ENCODE measurements around the gene REXO4.

DNA sequence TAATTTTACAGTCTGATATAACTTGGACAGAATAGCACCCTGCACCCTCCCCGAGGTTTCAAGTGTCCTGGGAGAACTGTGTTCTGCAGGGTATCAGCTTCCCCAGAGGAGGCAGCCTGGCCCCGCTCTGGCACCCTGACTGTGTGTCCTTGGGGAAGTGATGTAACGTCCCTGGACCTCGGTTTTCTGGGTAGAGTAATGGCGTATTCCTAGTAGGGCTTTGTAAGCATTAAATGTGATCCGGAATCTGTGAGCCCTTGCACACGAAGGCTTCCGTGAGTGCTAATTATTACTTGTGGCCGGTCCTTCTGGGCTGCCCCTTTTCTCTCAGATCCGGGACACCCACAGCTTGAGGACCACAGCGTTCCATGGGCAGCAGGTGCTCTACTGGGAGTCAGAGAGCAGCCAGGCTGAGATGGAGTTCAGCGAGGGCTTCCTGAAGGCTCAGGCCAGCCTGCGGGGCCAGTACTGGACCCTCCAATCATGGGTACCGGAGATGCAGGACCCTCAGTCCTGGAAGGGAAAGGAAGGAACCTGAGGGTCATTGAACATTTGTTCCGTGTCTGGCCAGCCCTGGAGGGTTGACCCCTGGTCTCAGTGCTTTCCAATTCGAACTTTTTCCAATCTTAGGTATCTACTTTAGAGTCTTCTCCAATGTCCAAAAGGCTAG lies 41.0 kb upstream of the REXO4 start:
- no peak for TF ChIP-seq MYC (IDR thresholded peaks at IDR 0.05; ENCODE audit: insufficient read depth, insufficient read length, insufficient replicate concordance, low read length, severe bottlenecking)
- TF ChIP-seq, protein P1, sequence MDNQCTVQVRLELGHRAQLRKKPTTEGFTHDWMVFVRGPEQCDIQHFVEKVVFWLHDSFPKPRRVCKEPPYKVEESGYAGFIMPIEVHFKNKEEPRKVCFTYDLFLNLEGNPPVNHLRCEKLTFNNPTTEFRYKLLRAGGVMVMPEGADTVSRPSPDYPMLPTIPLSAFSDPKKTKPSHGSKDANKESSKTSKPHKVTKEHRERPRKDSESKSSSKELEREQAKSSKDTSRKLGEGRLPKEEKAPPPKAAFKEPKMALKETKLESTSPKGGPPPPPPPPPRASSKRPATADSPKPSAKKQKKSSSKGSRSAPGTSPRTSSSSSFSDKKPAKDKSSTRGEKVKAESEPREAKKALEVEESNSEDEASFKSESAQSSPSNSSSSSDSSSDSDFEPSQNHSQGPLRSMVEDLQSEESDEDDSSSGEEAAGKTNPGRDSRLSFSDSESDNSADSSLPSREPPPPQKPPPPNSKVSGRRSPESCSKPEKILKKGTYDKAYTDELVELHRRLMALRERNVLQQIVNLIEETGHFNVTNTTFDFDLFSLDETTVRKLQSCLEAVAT (IDR thresholded peaks at IDR 0.05): no peak
- no peak for TF ChIP-seq FOXM1 (IDR thresholded peaks at IDR 0.05; ENCODE audit: low read depth, low read length)
- TF ChIP-seq YY1 (IDR thresholded peaks at IDR 0.05; ENCODE audit: low read depth, low read length): no peak
- TF ChIP-seq, protein P2, sequence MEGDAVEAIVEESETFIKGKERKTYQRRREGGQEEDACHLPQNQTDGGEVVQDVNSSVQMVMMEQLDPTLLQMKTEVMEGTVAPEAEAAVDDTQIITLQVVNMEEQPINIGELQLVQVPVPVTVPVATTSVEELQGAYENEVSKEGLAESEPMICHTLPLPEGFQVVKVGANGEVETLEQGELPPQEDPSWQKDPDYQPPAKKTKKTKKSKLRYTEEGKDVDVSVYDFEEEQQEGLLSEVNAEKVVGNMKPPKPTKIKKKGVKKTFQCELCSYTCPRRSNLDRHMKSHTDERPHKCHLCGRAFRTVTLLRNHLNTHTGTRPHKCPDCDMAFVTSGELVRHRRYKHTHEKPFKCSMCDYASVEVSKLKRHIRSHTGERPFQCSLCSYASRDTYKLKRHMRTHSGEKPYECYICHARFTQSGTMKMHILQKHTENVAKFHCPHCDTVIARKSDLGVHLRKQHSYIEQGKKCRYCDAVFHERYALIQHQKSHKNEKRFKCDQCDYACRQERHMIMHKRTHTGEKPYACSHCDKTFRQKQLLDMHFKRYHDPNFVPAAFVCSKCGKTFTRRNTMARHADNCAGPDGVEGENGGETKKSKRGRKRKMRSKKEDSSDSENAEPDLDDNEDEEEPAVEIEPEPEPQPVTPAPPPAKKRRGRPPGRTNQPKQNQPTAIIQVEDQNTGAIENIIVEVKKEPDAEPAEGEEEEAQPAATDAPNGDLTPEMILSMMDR (IDR thresholded peaks at IDR 0.05 in 2 of 3, conservative IDR thresholded peaks at IDR 0.05 in 1 of 3; ENCODE audit: control insufficient read depth in 2 of 3, extremely low read depth in 1 of 3, insufficient read depth in 1 of 3, low read depth in 3 of 3, low read length in 3 of 3): no peak
- TF ChIP-seq SRF (IDR thresholded peaks at IDR 0.05; ENCODE audit: low read depth in 2 of 2, low read length in 2 of 2): no peak
- no peak for TF ChIP-seq ATF7 (IDR thresholded peaks at IDR 0.05; ENCODE audit: low read depth)

Data from GM12878 (cell line).